Thyroid gland (tissue), 4 donors: Measurements from ENCODE around the gene C9orf43. TPM values are rescaled to one million over a fixed set of nuclear protein-coding genes. Genes with fewer than 3 reads are reported as not detected.

Experiments
- DNase-seq, 2 donors: peaks; one replicate each; pipeline ENCODE4 v3.0.0-alpha.2; 2019
- H3K27ac ChIP-seq, 3 donors: fragments of 200-600 bp; sonication (generic); 1 replicate in 2 of 3; 2 replicates in 1 of 3; pipeline ENCODE4 v1.5.1; 2016 to 2019; ENCODE audit warnings: mild to moderate bottlenecking in 1 of 3, moderate library complexity in 1 of 3
- H3K27me3 ChIP-seq: fragments of 200-600 bp; sonication (generic); one replicate; pipeline ENCODE4 v1.5.1; 2019
- H3K36me3 ChIP-seq, 2 donors: fragments of 200-600 bp; sonication (generic); one replicate each; pipeline ENCODE4 v1.5.1; 2016 to 2019
- H3K4me1 ChIP-seq, 2 donors: fragments of 200-600 bp; sonication (generic); one replicate each; pipeline ENCODE4 v1.5.1; 2017 to 2019
- H3K4me3 ChIP-seq, 3 donors: fragments of 200-600 bp; sonication (generic); replicated peaks in 1 of 3; 1 replicate in 2 of 3; 2 replicates in 1 of 3; pipeline ENCODE4 v1.5.1; 2016; ENCODE audit warnings: mild to moderate bottlenecking in 1 of 3
- H3K9me3 ChIP-seq: fragments of 200-600 bp; sonication (generic); one replicate; pipeline ENCODE4 v1.5.1; 2017
- POLR2A ChIP-seq, 2 donors: fragments of 450-650 bp; IDR thresholded peaks; one replicate each; pipeline ENCODE4 v1.6.1; 2017; ENCODE audit warnings: antibody characterized with exemption in 2 of 2, mild to moderate bottlenecking in 2 of 2, moderate library complexity in 1 of 2
- WGBS, 2 donors: methylation state at CpG; one replicate each; pipeline ENCODE4 v1.1.5; 2017; 5-methylcytosine and 5-hydroxymethylcytosine counted together
- intact Hi-C: fragments of 100-400 bp; cut with DNase I; formaldehyde crosslinking; loops from one replicate; pipeline ENCODE4 v1.15.1; 2023
- total RNA-seq, 4 donors: library from RNA; depleted of rRNA; stranded (reverse); fragments of >200 nt; gene quantifications; one replicate each; pipeline ENCODE4 v1.2.3, GENCODE V29; 2016
- TF ChIP-seq, protein P1 (sequence below), 6 experiments: fragments of 200-600 bp in 3 of 6; fragments of 450-650 bp in 3 of 6; sonication (generic) in 3 of 6; IDR thresholded peaks; one replicate each; pipeline ENCODE4 v1.5.1; 2016 to 2019; ENCODE audit warnings: antibody characterized with exemption in 6 of 6, mild to moderate bottlenecking in 2 of 6, inconsistent platforms in 1 of 6, moderate library complexity in 1 of 6

C9orf43 gene
- total RNA-seq, 4 donors from 2014 or later, result 0.39 to 2.5 (median 0.84) TPM

DNA sequence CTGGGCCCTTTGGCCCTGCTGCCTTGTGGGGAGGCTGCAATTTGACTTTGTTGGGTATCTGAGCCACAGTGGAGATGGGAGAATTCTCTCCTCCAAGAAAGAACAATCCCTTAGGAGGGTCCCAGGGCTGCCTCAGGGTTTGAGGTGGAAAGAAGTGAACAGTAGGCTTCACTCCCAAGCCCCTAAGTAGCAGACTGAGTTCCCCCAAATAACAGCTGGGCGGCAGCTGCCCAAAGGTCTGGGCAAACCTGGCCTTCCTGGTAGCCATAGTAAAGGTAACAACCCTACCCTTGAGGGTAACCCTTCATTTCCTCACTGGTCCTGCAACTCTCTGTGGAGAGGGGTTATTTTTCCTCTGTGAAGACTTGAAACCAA is 53.7 kb downstream of the C9orf43 start:
- 82 to 88% methylated on average over 1 of the region's 1 CpG for WGBS, 2 donors
- Histone ChIP-seq H3K4me1 (peaks cover 12 to 20% of the 10 kb centered on the region in 2 donors), H3K9me3 (no peaks in the 10 kb centered on the region), H3K36me3 (no peaks in the 10 kb centered on the region), H3K27ac (no peak overlapping the region), H3K4me3 (peak overlapping the region in 1 of 3 donors; percentile 7), H3K27me3 (no peaks in the 10 kb centered on the region)
- TF ChIP-seq, protein P1, sequence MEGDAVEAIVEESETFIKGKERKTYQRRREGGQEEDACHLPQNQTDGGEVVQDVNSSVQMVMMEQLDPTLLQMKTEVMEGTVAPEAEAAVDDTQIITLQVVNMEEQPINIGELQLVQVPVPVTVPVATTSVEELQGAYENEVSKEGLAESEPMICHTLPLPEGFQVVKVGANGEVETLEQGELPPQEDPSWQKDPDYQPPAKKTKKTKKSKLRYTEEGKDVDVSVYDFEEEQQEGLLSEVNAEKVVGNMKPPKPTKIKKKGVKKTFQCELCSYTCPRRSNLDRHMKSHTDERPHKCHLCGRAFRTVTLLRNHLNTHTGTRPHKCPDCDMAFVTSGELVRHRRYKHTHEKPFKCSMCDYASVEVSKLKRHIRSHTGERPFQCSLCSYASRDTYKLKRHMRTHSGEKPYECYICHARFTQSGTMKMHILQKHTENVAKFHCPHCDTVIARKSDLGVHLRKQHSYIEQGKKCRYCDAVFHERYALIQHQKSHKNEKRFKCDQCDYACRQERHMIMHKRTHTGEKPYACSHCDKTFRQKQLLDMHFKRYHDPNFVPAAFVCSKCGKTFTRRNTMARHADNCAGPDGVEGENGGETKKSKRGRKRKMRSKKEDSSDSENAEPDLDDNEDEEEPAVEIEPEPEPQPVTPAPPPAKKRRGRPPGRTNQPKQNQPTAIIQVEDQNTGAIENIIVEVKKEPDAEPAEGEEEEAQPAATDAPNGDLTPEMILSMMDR (IDR thresholded peaks at IDR 0.05), result no peak
- TF ChIP-seq POLR2A (IDR thresholded peaks at IDR 0.05), result no peak
- intact Hi-C loops, result no loop called here
- no peak for DNase-seq

DNA sequence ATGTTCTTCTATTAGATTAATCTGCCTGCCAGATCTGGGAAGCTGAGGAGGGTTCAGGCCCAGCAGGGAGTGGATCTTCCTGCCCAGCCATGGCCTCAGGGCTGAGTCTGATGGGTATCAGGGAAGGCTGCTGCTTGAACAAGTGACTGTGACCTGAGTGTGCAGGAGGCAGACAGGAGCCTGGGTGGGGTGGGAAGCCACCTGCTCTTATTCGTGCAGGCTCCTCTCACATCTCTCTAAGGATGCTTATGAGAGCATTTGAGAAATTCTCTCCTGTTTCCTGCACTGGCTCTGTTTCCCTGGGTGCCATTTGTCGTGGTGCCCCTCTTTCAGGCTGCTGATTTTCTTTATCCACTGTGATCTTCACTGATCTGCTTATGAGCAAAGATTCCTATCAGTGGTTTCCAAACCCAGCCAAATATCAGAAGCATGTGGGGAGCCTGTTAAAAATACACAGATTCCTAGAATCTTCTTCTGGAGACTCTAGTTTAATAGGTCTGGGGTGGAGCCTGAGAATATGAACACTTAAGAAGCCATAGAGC is 55.1 kb downstream of the C9orf43 start:
- TF ChIP-seq POLR2A (IDR thresholded peaks at IDR 0.05), result no peak
- TF ChIP-seq, protein P1 (IDR thresholded peaks at IDR 0.05), result no peak
- Histone ChIP-seq H3K36me3 (no peaks in the 10 kb centered on the region), H3K27me3 (no peaks in the 10 kb centered on the region), H3K4me1 (peaks cover 12 to 20% of the 10 kb centered on the region in 2 donors), H3K9me3 (no peaks in the 10 kb centered on the region), H3K27ac (no peak overlapping the region), H3K4me3 (no peak overlapping the region)
- intact Hi-C loops, result no loop called here
- peak in 1 of 2 donors; percentile 23 for DNase-seq
- WGBS, 2 donors, result 30 to 50% methylated on average over 2 of the region's 2 CpGs

DNA sequence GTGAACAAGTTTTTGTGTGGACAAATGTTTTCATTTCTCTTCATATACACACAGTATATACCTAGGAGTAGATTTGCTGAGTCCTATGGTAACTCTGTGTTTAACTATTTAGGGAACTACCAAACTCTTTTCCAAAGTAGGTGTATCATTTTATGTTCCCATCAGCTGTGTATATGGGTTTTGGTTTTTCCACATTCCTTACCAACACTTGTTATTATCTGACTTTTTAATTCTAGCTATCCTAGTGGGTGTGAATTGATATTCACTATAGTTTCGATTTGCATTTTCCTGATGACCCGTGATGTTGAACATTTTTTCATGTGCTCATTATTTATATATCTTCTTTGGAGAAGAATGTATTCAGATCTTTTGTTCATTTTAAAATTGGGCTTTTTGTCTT is 56.6 kb downstream of the C9orf43 start:
- Histone ChIP-seq H3K9me3 (no peaks in the 10 kb centered on the region), H3K4me1 (peaks cover 12 to 20% of the 10 kb centered on the region in 2 donors), H3K27ac (no peak overlapping the region), H3K4me3 (no peak overlapping the region), H3K36me3 (no peaks in the 10 kb centered on the region), H3K27me3 (no peaks in the 10 kb centered on the region)
- intact Hi-C loops, result no loop called here
- WGBS, 2 donors, result 73 to 96% methylated on average over 2 of the region's 2 CpGs
- no peak for DNase-seq
- TF ChIP-seq, protein P1 (IDR thresholded peaks at IDR 0.05), result no peak
- TF ChIP-seq POLR2A (IDR thresholded peaks at IDR 0.05), result no peak

DNA sequence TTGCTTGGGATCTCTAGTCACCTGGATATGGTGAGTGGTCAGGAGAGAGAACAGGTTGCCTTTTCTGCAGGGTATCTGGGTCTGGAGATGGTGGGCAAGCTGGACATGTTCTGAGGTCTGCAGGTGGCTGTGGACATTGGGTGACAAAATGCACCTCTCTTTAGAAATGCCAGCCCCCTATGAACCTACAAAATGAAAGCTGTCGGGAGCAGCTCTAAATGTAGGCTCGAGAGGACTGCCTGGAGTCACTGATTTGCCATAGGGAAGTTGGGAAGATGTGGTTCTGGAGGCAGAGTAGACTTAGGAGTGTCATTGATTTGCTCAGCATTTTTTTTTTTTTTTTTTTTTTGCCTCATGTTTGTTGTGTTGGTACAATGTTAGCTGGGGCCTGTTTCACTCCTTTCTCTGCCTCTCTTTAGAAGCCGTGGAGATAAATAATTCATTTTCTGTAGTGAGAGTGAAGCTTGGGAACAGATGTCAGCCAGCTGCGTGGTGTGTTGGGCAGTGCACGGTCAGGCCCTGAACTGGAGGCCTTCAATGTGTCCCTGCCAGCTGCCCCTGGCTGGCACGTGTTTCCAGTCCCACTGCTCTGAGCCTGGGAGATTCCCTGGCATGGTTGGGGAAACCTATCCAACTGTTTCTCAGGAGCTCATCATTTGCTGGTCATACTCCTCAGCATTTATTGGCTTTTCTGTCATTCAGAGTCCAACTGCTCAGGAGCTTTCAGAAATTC is 58.3 kb downstream of the C9orf43 start:
- TF ChIP-seq POLR2A (IDR thresholded peaks at IDR 0.05), result no peak
- TF ChIP-seq, protein P1 (IDR thresholded peaks at IDR 0.05), result no peak
- intact Hi-C loops, result no loop called here
- Histone ChIP-seq H3K4me3 (no peak overlapping the region), H3K9me3 (no peaks in the 10 kb centered on the region), H3K36me3 (no peaks in the 10 kb centered on the region), H3K27me3 (no peaks in the 10 kb centered on the region), H3K27ac (no peak overlapping the region), H3K4me1 (peaks cover 9 to 16% of the 10 kb centered on the region in 2 donors)
- 59 to 60% methylated on average over 6 of the region's 6 CpGs for WGBS, 2 donors
- DNase-seq, result peak; percentile 43 to 59

DNA sequence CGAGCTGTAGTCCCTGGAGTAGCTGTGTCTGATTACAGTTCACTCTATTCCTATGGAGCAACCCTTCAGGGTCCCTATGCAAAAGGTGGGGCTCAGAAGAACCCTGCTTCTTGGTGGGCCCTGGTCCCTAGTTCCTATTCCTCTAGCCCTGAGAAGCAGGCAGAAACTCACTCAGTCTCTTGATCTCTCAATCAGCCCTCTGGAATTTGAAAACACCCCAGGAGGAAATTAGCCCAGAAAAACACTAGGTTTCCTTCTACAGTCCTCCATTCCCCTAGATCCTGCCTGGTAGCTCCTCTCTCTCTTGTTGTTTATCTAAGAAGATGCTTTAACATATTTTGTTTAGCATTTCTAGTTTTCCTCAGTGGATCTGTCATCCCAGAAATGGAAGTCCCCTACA is 60.6 kb downstream of the C9orf43 start:
- Histone ChIP-seq H3K4me3 (no peak overlapping the region), H3K4me1 (no peaks in the 10 kb centered on the region), H3K27ac (no peak overlapping the region), H3K36me3 (no peaks in the 10 kb centered on the region), H3K27me3 (no peaks in the 10 kb centered on the region), H3K9me3 (no peaks in the 10 kb centered on the region)
- intact Hi-C loops, result no loop called here
- 40 to 65% methylated on average over 1 of the region's 1 CpG for WGBS, 2 donors
- DNase-seq, result no peak
- TF ChIP-seq POLR2A (IDR thresholded peaks at IDR 0.05), result no peak
- TF ChIP-seq, protein P1 (IDR thresholded peaks at IDR 0.05), result no peak
